Right atrium auricular region (tissue), 2 donors: ENCODE results near the gene NEDD9. TPM values are rescaled to one million over a fixed set of nuclear protein-coding genes. Genes with fewer than 3 reads are reported as not detected.

Source experiments
- DNase-seq: peaks from one replicate; pipeline ENCODE4 v3.0.0-alpha.2; 2019; ENCODE audit warnings: low spot score
- H3K27ac ChIP-seq, 2 donors: fragments of 200-600 bp; sonication (generic); 1 replicate in 1 of 2; 2 replicates in 1 of 2; pipeline ENCODE4 v1.5.1; 2016 to 2019
- H3K27me3 ChIP-seq, 2 donors: fragments of 200-600 bp; sonication (generic); one replicate each; pipeline versions ENCODE4 v1.5.1 to v1.6.0; 2017 to 2019
- H3K36me3 ChIP-seq: fragments of 200-600 bp; sonication (generic); one replicate; pipeline ENCODE4 v1.5.1; 2016
- H3K4me1 ChIP-seq, 2 donors: fragments of 200-600 bp; sonication (generic); one replicate each; pipeline versions ENCODE4 v1.5.1 to v1.6.0; 2017 to 2019
- H3K4me3 ChIP-seq, 2 donors: fragments of 200-600 bp; sonication (generic); 1 replicate in 1 of 2; 2 replicates in 1 of 2; pipeline ENCODE4 v1.5.1; 2017 to 2019; ENCODE audit warnings: mild to moderate bottlenecking in 1 of 2, moderate library complexity in 1 of 2
- H3K9me3 ChIP-seq, 2 donors: fragments of 200-600 bp; sonication (generic); one replicate each; pipeline ENCODE4 v1.5.1; 2019
- CTCF ChIP-seq, 2 donors: fragments of 200-600 bp; sonication (generic); IDR thresholded peaks; one replicate each; pipeline ENCODE4 v1.5.1; 2019; ENCODE audit warnings: antibody characterized with exemption in 2 of 2
- total RNA-seq, 2 donors: library from RNA; depleted of rRNA; stranded (reverse); fragments of >200 nt; gene quantifications; one replicate each; pipeline ENCODE4 v1.1.0, GENCODE V29; 2016

Gene NEDD9
- total RNA-seq, 2 donors from 2014 or later: 47.3 to 56.2 TPM

GRCh38 chr6:11192167-11192566 is 40.3 kb downstream of the NEDD9 start:
- no peak for TF ChIP-seq CTCF (IDR thresholded peaks at IDR 0.05)
- Histone ChIP-seq H3K36me3 (peaks cover 64% of the 10 kb centered on the region), H3K4me3 (no peak overlapping the region), H3K9me3 (no peaks in the 10 kb centered on the region), H3K27me3 (no peaks in the 10 kb centered on the region), H3K27ac (no peak overlapping the region), H3K4me1 (peaks cover 0 to 28% of the 10 kb centered on the region in 2 donors)
- DNase-seq: no peak

GRCh38 chr6:11190625-11191245 is 41.7 kb downstream of the NEDD9 start:
- DNase-seq: peak; percentile 46
- Histone ChIP-seq H3K4me3 (no peak overlapping the region), H3K9me3 (no peaks in the 10 kb centered on the region), H3K36me3 (peaks cover 74% of the 10 kb centered on the region), H3K27ac (no peak overlapping the region), H3K4me1 (peaks cover 0 to 14% of the 10 kb centered on the region in 2 donors), H3K27me3 (no peaks in the 10 kb centered on the region)
- TF ChIP-seq CTCF (IDR thresholded peaks at IDR 0.05): no peak

GRCh38 chr6:11189865-11190624 is 42.4 kb downstream of the NEDD9 start:
- Histone ChIP-seq H3K9me3 (no peaks in the 10 kb centered on the region), H3K4me3 (no peak overlapping the region), H3K27me3 (no peaks in the 10 kb centered on the region), H3K4me1 (peaks cover 0 to 8% of the 10 kb centered on the region in 2 donors), H3K27ac (no peak overlapping the region), H3K36me3 (peaks cover 81% of the 10 kb centered on the region)
- no peak for TF ChIP-seq CTCF (IDR thresholded peaks at IDR 0.05)
- no peak for DNase-seq

- Histone ChIP-seq H3K27ac (no peak overlapping the region), H3K4me1 (no peaks in the 10 kb centered on the region), H3K36me3 (peaks cover 85% of the 10 kb centered on the region), H3K9me3 (no peaks in the 10 kb centered on the region), H3K4me3 (no peak overlapping the region), H3K27me3 (no peaks in the 10 kb centered on the region)
- no peak for TF ChIP-seq CTCF (IDR thresholded peaks at IDR 0.05)
- peak; percentile 28 for DNase-seq
Measured at GRCh38 chr6:11188161-11188915, 44.1 kb downstream of the NEDD9 start.

GRCh38 chr6:11187301-11187700 is 45.2 kb downstream of the NEDD9 start:
- peaks cover 75% of the 10 kb centered on the region for H3K36me3 ChIP-seq
- no peak overlapping the region for H3K27ac ChIP-seq
- no peak for TF ChIP-seq CTCF (IDR thresholded peaks at IDR 0.05)
- H3K4me1 ChIP-seq: no peaks in the 10 kb centered on the region
- H3K9me3 ChIP-seq: peaks cover 0 to under 1% of the 10 kb centered on the region in 2 donors
- H3K4me3 ChIP-seq: no peak overlapping the region
- H3K27me3 ChIP-seq: no peaks in the 10 kb centered on the region
- no peak for DNase-seq
